A549 (cell line): Measurements from ENCODE around the gene SEC63. TPM values are rescaled to one million over a fixed set of nuclear protein-coding genes. Genes with fewer than 3 reads are reported as not detected.

Experiments
- ATAC-seq, 2 experiments: fragments of 200-7000 bp in 1 of 2; fragments of >200 bp in 1 of 2; cut with Nextera tagmentation in 1 of 2; cut with Tn5 transposase in 1 of 2; 3 replicates each; pipeline versions ENCODE4 v1.8.0 to v1.9.1; 2018 to 2020; ENCODE audit warnings: mild to moderate bottlenecking in 1 of 2, moderate library complexity in 1 of 2
- CTCF ChIA-PET: fragments of 300-600 bp; sonication (Branson Sonifier 250); formaldehyde crosslinking; extraction: SDS; loops from one replicate; lab custom pipeline; 2021; ENCODE audit warnings: antibody characterized with exemption, inconsistent platforms; lab: Yijun Ruan, JAX
- POLR2A ChIA-PET: fragments of 350-600 bp; formaldehyde crosslinking; extraction: SDS; loops from one replicate; lab custom pipeline; 2021; ENCODE audit warnings: antibody characterized with exemption, inconsistent platforms; lab: Yijun Ruan, JAX
- DNase-seq, 2 experiments: peaks; one replicate each; pipeline versions ENCODE4 v3.0.0 to v3.0.0-alpha.2; 2011 to 2016; ENCODE audit warnings: low read depth in 1 of 2, low spot score in 1 of 2
- FAIRE-seq: peaks from 2 replicates; lab custom pipeline; 2011; peaks lifted over from hg19 to GRCh38; lab: Jason Lieb, UNC
- H3K27ac ChIP-seq, 2 experiments: fragments of >200 bp; sonication (Bioruptor Twin); formaldehyde crosslinking; 3 replicates each; pipeline ENCODE4 v1.5.1; 2016 to 2017
- H3K4me1 ChIP-seq: fragments of >200 bp; sonication (Bioruptor Twin); formaldehyde crosslinking; 3 replicates; pipeline ENCODE4 v1.6.1; 2016
- H3K4me2 ChIP-seq: fragments of >200 bp; sonication (Bioruptor Twin); formaldehyde crosslinking; 3 replicates; pipeline ENCODE4 v1.6.1; 2016
- H3K4me3 ChIP-seq: fragments of >200 bp; sonication (Bioruptor Twin); formaldehyde crosslinking; 3 replicates; pipeline ENCODE4 v1.5.1; 2016
- H3K9me3 ChIP-seq: fragments of >200 bp; sonication (Bioruptor Twin); formaldehyde crosslinking; 3 replicates; pipeline ENCODE4 v1.6.1; 2016
- CBX2 ChIP-seq: fragments of 200-600 bp; sonication (generic); IDR thresholded peaks from 2 replicates; pipeline ENCODE4 v1.6.1; 2016; ENCODE audit warnings: low read depth, mild to moderate bottlenecking, borderline replicate concordance
- CBX8 ChIP-seq: fragments of 200-600 bp; sonication (generic); IDR thresholded peaks from 2 replicates; pipeline ENCODE4 v1.6.1; 2016
- CEBPB ChIP-seq, 2 experiments: fragments of >200 bp in 1 of 2; sonication (Bioruptor Twin) in 1 of 2; formaldehyde crosslinking in 1 of 2; IDR thresholded peaks; 2 replicates each; pipeline ENCODE4 v1.6.1; 2012 to 2016
- CTCF ChIP-seq: fragments of >200 bp; sonication (Bioruptor Twin); formaldehyde crosslinking; IDR thresholded peaks from 3 replicates; pipeline ENCODE4 v1.5.1; 2016
- EHF ChIP-seq: fragments of 250-450 bp; sonication (Bioruptor Pico); IDR thresholded peaks from 2 replicates; pipeline ENCODE4 v1.5.0; 2020; ENCODE audit warnings: mild to moderate bottlenecking
- ESRRA ChIP-seq: fragments of 150-350 bp; IDR thresholded peaks from 2 replicates; pipeline ENCODE4 v1.6.1; 2014; ENCODE audit warnings: mild to moderate bottlenecking, low read length, borderline replicate concordance
- HES2 ChIP-seq: fragments of >200 bp; sonication (Bioruptor Twin); formaldehyde crosslinking; IDR thresholded peaks from 2 replicates; pipeline ENCODE4 v1.6.1; 2016
- HEYL ChIP-seq: fragments of 250-450 bp; sonication (Bioruptor Pico); IDR thresholded peaks from 2 replicates; pipeline ENCODE4 v1.8.0; 2021; ENCODE audit warnings: mild to moderate bottlenecking, moderate library complexity
- HOXA7 ChIP-seq: fragments of 250-450 bp; sonication (Bioruptor Pico); IDR thresholded peaks from 2 replicates; pipeline ENCODE4 v1.5.0; 2020; ENCODE audit warnings: mild to moderate bottlenecking, moderate library complexity
- HOXB5 ChIP-seq: fragments of 250-450 bp; sonication (Bioruptor Pico); IDR thresholded peaks from 2 replicates; pipeline ENCODE4 v1.5.0; 2020; ENCODE audit warnings: mild to moderate bottlenecking, moderate library complexity
- KDM5A ChIP-seq: fragments of 200-600 bp; sonication (generic); IDR thresholded peaks from 2 replicates; pipeline ENCODE4 v1.6.1; 2016; ENCODE audit warnings: antibody characterized with exemption, mild to moderate bottlenecking
- MYC ChIP-seq: IDR thresholded peaks from 2 replicates; pipeline ENCODE4 v1.6.1; 2012; ENCODE audit warnings: mild to moderate bottlenecking, inconsistent platforms, low read length, improper control_type of control experiment, borderline replicate concordance
- POLR2AphosphoS2 ChIP-seq: conservative IDR thresholded peaks from 2 replicates; pipeline ENCODE4 v1.6.1; 2012; ENCODE audit warnings: low read length, improper control_type of control experiment, inconsistent platforms
- RCOR1 ChIP-seq: fragments of 150-350 bp; IDR thresholded peaks from 2 replicates; pipeline ENCODE4 v1.6.1; 2014; ENCODE audit warnings: antibody characterized with exemption, low read length, low read depth
- TP53 ChIP-seq: fragments of 250-450 bp; sonication (Bioruptor Pico); IDR thresholded peaks from 2 replicates; pipeline ENCODE4 v1.5.0; 2021; ENCODE audit warnings: mild to moderate bottlenecking, moderate library complexity
- ZSCAN20 ChIP-seq: fragments of 250-450 bp; sonication (Bioruptor Pico); IDR thresholded peaks from 2 replicates; pipeline ENCODE4 v1.8.0; 2022; ENCODE audit warnings: mild to moderate bottlenecking, moderate library complexity
- WGBS: methylation state at CpG from one replicate; pipeline ENCODE4 v1.1.6; 2017; ENCODE audit errors: missing lambda C conversion rate; 5-methylcytosine and 5-hydroxymethylcytosine counted together
- polyA plus RNA-seq, 4 experiments: library from polyadenylated mRNA; depleted of rRNA in 3 of 4; stranded (reverse); fragments of >200 nt; fragmentation: RNase III in 1 of 4; extraction: RNeasy Plus Mini Kit Qiagen cat#74134 plus additional on column Dnase treatment in 1 of 4; gene quantifications; 2 replicates in 3 of 4; 3 replicates in 1 of 4; pipeline ENCODE4 v1.2.3, GENCODE V29; 2011 to 2017
- TF ChIP-seq, protein P1 (sequence below): fragments of 150-350 bp; IDR thresholded peaks from 2 replicates; pipeline ENCODE4 v1.6.1; 2014; ENCODE audit warnings: low read depth, mild to moderate bottlenecking, low read length
- TF ChIP-seq, protein P2 (sequence below): fragments of 200-600 bp; sonication (generic); IDR thresholded peaks from 2 replicates; pipeline ENCODE4 v1.6.1; 2016; ENCODE audit warnings: antibody characterized with exemption, mild to moderate bottlenecking, moderate library complexity
- TF ChIP-seq, protein P3 (sequence below): fragments of 450-650 bp; IDR thresholded peaks from 2 replicates; pipeline ENCODE4 v1.6.1; 2014; ENCODE audit warnings: antibody characterized with exemption

SEC63 gene
- polyA plus RNA-seq, 2 of the 4 experiments (the other 2 are of a cell fraction) = 23.0 to 69.3 TPM

DNA sequence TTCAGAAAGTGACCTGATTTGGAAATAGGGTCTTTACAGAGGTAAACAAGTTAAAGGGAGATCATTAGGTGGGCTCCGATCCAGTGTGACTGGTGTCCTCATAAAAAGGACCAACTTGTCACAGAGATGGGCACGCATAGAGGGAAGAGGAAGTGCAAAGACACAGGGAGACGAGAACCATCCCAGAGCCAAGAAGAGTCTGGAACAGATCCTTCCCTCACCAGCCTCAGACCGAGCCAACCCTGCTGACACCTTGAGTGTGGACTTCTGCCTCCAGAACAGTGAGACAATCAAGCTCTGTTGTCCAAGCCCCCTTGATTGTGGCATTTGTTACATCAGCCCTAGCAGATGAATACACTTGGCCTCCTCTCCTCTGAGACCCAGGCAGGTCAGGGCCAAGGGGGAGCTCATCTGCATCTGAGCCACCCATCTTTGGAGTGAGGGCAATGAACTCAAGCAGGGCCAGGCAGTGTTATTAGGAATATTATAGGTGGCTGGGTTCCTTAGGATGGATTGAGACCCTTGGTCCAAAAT is 111.7 kb downstream of the SEC63 start:
- H3K4me1 ChIP-seq = no peaks in the 10 kb centered on the region
- TF ChIP-seq CEBPB (IDR thresholded peaks at IDR 0.05) (no peak), RCOR1 (no peak), CBX8 (no peak), KDM5A (no peak), EHF (CRISPR knock-in tag) (no peak), HES2 (no peak), ZSCAN20 (CRISPR knock-in tag) (no peak), MYC (no peak), HOXA7 (CRISPR knock-in tag) (no peak), POLR2AphosphoS2 (no peak), HOXB5 (CRISPR knock-in tag) (no peak)
- TF ChIP-seq, protein P1, sequence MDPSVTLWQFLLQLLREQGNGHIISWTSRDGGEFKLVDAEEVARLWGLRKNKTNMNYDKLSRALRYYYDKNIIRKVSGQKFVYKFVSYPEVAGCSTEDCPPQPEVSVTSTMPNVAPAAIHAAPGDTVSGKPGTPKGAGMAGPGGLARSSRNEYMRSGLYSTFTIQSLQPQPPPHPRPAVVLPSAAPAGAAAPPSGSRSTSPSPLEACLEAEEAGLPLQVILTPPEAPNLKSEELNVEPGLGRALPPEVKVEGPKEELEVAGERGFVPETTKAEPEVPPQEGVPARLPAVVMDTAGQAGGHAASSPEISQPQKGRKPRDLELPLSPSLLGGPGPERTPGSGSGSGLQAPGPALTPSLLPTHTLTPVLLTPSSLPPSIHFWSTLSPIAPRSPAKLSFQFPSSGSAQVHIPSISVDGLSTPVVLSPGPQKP = no peak
- TF ChIP-seq, protein P2, sequence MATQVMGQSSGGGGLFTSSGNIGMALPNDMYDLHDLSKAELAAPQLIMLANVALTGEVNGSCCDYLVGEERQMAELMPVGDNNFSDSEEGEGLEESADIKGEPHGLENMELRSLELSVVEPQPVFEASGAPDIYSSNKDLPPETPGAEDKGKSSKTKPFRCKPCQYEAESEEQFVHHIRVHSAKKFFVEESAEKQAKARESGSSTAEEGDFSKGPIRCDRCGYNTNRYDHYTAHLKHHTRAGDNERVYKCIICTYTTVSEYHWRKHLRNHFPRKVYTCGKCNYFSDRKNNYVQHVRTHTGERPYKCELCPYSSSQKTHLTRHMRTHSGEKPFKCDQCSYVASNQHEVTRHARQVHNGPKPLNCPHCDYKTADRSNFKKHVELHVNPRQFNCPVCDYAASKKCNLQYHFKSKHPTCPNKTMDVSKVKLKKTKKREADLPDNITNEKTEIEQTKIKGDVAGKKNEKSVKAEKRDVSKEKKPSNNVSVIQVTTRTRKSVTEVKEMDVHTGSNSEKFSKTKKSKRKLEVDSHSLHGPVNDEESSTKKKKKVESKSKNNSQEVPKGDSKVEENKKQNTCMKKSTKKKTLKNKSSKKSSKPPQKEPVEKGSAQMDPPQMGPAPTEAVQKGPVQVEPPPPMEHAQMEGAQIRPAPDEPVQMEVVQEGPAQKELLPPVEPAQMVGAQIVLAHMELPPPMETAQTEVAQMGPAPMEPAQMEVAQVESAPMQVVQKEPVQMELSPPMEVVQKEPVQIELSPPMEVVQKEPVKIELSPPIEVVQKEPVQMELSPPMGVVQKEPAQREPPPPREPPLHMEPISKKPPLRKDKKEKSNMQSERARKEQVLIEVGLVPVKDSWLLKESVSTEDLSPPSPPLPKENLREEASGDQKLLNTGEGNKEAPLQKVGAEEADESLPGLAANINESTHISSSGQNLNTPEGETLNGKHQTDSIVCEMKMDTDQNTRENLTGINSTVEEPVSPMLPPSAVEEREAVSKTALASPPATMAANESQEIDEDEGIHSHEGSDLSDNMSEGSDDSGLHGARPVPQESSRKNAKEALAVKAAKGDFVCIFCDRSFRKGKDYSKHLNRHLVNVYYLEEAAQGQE = no peak
- TF ChIP-seq, all 56 proteins: peak for 0
- ATAC-seq (no peak), DNase-seq (no peak), FAIRE-seq (no peak)
- CTCF ChIA-PET = interaction anchor here (1.0 to 4.0 kb wide), 6 partner anchors 8 to 171 kb away, joined by 3 to 36 read pairs (median 4); no protein-coding TSS in a partner anchor
- Histone ChIP-seq H3K4me3 (no peak overlapping the region), H3K9me3 (no peaks in the 10 kb centered on the region), H3K27ac (no peak overlapping the region), H3K4me2 (no peak overlapping the region)
- POLR2A ChIA-PET = no interaction called here
- 50% methylated on average over 3 of the region's 4 CpGs for WGBS

- POLR2A ChIA-PET = no interaction called here
- 82% methylated on average over 6 of the region's 7 CpGs for WGBS
Observed at GRCh38 chr6:107845777-107846176, 112.2 kb downstream of the SEC63 start.

More at GRCh38 chr6:107845777-107846176, 112.2 kb downstream of the SEC63 start:
- no peak for ATAC-seq
- CTCF ChIA-PET = interaction anchor here (1.2 to 1.7 kb wide), 2 partner anchors 8 to 9 kb away, joined by 3 read pairs; no protein-coding TSS in a partner anchor
- TF ChIP-seq, protein P1 = no peak
- TF ChIP-seq EHF (CRISPR knock-in tag) = no peak
- no peak for TF ChIP-seq HEYL
- no peak for TF ChIP-seq TP53 (CRISPR knock-in tag)
- TF ChIP-seq CEBPB (IDR thresholded peaks at IDR 0.05) = no peak
- no peak for TF ChIP-seq ESRRA
- no peak for TF ChIP-seq CTCF
- no peak for TF ChIP-seq CBX2
- TF ChIP-seq, protein P3, sequence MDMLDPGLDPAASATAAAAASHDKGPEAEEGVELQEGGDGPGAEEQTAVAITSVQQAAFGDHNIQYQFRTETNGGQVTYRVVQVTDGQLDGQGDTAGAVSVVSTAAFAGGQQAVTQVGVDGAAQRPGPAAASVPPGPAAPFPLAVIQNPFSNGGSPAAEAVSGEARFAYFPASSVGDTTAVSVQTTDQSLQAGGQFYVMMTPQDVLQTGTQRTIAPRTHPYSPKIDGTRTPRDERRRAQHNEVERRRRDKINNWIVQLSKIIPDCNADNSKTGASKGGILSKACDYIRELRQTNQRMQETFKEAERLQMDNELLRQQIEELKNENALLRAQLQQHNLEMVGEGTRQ = no peak
- Histone ChIP-seq H3K9me3 (no peaks in the 10 kb centered on the region), H3K27ac (no peak overlapping the region), H3K4me3 (no peak overlapping the region), H3K4me2 (no peak overlapping the region), H3K4me1 (no peaks in the 10 kb centered on the region)
- DNase-seq = no peak
- no peak for FAIRE-seq
